Mucosa of rectum (tissue), 2 donors: ENCODE data around the gene LSM10.

Experiments
- H3K27ac ChIP-seq, 2 donors: one replicate each; pipeline ENCODE4 v1.7.0; 2013; ENCODE audit warnings: inconsistent platforms in 2 of 2, low read depth in 2 of 2, low read length in 2 of 2
- H3K27me3 ChIP-seq, 2 donors: one replicate each; pipeline ENCODE4 v1.7.0; 2013; ENCODE audit warnings: low read length in 2 of 2; ENCODE audit not compliant: control insufficient read depth in 2 of 2, insufficient read depth in 2 of 2
- H3K36me3 ChIP-seq, 2 donors: one replicate each; pipeline ENCODE4 v1.7.0; 2013; ENCODE audit warnings: low read length in 2 of 2; ENCODE audit not compliant: control insufficient read depth in 2 of 2, insufficient read depth in 2 of 2
- H3K4me1 ChIP-seq, 2 donors: one replicate each; pipeline ENCODE4 v1.7.0; 2013; ENCODE audit warnings: low read length in 2 of 2, mild to moderate bottlenecking in 1 of 2; ENCODE audit not compliant: control insufficient read depth in 2 of 2, insufficient read depth in 2 of 2
- H3K4me3 ChIP-seq, 2 donors: one replicate each; pipeline ENCODE4 v1.7.0; 2013; ENCODE audit warnings: low read length in 2 of 2
- H3K9ac ChIP-seq, 2 donors: one replicate each; pipeline ENCODE4 v1.7.0; 2013; ENCODE audit warnings: low read length in 2 of 2, low read depth in 1 of 2, mild to moderate bottlenecking in 1 of 2
- H3K9me3 ChIP-seq, 2 donors: one replicate each; pipeline ENCODE4 v1.7.0; 2013; ENCODE audit warnings: low read length in 2 of 2; ENCODE audit not compliant: control insufficient read depth in 2 of 2
- donor health status: healthy.
- donor health status: Normal muscosa, but diverticular disease.

The LSM10 gene

DNA sequence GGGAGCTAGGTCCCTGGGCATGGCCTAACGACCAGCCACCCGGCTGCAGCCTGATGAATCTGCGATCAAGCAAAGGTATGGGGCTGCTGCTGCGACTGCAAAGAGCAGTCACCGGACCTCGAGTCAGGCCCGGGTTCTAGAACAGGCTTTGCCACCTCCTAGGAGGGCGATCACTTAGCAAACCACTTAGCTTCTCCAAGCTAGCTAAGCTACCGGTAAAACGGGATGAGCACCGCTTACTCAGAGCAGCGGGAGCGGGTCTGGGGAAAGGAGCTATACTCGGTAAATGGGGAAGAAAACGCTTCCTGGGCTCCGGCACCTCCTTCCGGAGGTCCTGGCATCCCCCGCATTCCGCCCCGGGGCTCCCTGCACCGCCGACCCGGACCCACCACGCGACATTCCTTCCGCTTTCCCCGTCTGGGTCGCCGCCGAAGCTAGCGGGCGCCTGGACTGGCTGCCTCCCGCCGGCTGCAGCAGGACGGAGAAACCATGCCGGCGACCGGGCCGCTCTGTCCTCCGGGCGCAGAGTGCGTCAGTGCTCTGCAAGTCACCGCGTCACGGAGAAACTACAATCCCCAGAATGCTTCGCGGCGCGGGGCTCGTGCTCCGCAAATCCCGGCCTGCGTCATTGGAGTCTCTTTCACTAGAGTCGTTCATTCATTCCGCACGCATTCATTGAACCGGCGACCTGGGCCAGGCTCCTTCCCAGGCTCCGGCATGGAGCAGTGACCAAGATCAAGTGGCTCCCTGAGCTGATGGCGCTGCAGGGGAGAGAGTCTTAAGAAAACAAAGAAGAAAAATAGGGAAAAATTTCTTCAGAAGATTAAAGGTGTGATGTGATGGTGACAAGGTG is at the start of gene LSM10:
Gene LSM10 (minus strand): TSS at position 531 of the 853 bp plus-strand sequence. CDS start 3,779 bp downstream, outside the sequence.
- Histone ChIP-seq H3K9ac (peak within 1 kb of the TSS; percentile 87 to 96), H3K27ac (peak within 1 kb of the TSS; percentile 73 to 87), H3K27me3 (no peaks in the 10 kb centered on the region), H3K36me3 (peaks cover 7 to 13% of the 10 kb centered on the region in 2 donors), H3K4me3 (peak within 1 kb of the TSS; percentile 81 to 96), H3K4me1 (peaks cover 8 to 9% of the 10 kb centered on the region in 2 donors), H3K9me3 (no peaks in the 10 kb centered on the region)

DNA sequence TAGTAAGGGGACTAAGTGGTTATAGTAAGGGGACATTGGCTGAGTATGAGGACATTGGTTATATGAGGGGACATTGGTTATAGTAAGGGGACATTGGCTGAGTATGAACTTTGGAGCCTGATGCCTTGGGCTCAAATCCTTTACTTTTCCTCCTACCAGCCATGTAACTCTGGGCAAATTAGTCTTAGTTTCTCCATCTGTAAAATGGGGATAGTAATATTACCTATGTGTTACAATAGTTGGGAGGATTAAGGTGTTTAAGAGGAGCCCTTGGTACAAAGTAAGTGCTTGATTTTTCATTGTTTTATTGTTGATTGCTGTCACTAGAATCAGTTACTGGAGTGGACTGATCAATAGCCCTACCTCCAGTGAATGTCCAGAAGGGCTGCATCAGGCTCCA is 49.7 kb upstream of the LSM10 start:
- Histone ChIP-seq H3K4me1 (peaks cover 7 to 8% of the 10 kb centered on the region in 2 donors), H3K36me3 (no peaks in the 10 kb centered on the region), H3K4me3 (no peak overlapping the region), H3K9me3 (no peaks in the 10 kb centered on the region), H3K9ac (no peak overlapping the region), H3K27me3 (no peaks in the 10 kb centered on the region), H3K27ac (no peak overlapping the region)

DNA sequence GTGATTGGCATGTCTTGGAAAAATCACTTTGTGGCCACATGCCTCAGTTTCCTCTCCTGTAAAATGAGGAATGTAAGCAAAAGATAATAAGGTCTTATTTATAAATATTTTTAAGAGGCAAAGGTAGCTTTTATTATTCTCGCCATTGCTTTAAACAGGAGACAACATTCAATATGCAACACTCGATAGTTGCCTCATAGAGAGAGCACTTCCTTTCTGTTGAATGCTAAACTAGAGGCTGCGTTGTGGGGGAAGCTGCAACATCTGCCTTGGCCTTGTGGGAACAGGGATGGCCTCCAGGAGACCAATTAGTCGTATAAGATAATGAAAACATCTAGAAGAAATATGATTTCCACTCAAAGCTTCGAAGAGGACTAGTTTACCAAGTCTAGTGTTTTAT is 49.0 kb upstream of the LSM10 start:
- H3K4me3 ChIP-seq: no peak overlapping the region
- H3K36me3 ChIP-seq: no peaks in the 10 kb centered on the region
- H3K9me3 ChIP-seq: no peaks in the 10 kb centered on the region
- no peak overlapping the region for H3K9ac ChIP-seq
- H3K27ac ChIP-seq: no peak overlapping the region
- peaks cover 7 to 8% of the 10 kb centered on the region in 2 donors for H3K4me1 ChIP-seq
- no peaks in the 10 kb centered on the region for H3K27me3 ChIP-seq

DNA sequence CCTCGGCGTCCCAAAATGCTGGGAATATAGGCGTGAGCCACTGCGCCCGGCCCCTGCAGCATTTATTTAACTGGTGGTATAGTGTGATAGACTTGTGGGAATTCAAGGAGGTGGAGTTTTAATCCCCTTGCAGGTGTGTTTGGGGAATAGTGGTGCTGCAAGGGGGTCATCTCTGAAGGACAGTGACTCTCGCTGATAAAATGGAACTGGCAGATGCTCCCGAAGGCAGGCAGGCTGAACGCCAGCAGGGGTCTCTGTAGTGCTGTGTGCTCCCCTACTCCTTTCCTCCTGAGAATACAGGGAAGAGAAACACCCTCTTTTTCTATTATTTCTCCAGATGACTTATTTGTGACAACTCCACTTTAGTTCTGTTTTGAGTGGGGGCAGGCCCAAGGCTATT is 48.6 kb upstream of the LSM10 start:
- H3K27me3 ChIP-seq: no peaks in the 10 kb centered on the region
- H3K36me3 ChIP-seq: no peaks in the 10 kb centered on the region
- H3K9ac ChIP-seq: no peak overlapping the region
- H3K9me3 ChIP-seq: no peaks in the 10 kb centered on the region
- no peak overlapping the region for H3K27ac ChIP-seq
- H3K4me3 ChIP-seq: no peak overlapping the region
- peaks cover 7 to 8% of the 10 kb centered on the region in 2 donors for H3K4me1 ChIP-seq

DNA sequence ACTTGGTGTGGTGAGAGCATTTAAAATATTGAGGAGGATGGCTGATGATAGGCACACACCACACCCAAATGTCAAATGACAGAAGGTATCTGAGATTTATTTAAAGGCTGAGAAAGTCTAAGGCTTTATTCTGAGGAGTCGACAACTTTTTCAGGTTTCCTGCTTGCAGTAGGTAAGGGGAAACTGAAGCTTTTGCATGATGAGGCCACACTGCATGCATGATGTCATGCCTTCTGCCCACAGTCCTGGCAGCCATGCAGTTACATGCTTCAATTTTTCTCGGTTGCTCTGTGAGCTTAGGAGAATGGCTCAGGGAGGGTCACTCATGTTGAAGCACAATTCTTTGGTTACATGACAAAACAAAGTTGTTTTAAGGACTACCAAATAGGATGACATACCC is 45.6 kb upstream of the LSM10 start:
- Histone ChIP-seq H3K4me1 (no peaks in the 10 kb centered on the region), H3K27ac (no peak overlapping the region), H3K36me3 (no peaks in the 10 kb centered on the region), H3K9me3 (no peaks in the 10 kb centered on the region), H3K9ac (no peak overlapping the region), H3K27me3 (no peaks in the 10 kb centered on the region), H3K4me3 (no peak overlapping the region)

DNA sequence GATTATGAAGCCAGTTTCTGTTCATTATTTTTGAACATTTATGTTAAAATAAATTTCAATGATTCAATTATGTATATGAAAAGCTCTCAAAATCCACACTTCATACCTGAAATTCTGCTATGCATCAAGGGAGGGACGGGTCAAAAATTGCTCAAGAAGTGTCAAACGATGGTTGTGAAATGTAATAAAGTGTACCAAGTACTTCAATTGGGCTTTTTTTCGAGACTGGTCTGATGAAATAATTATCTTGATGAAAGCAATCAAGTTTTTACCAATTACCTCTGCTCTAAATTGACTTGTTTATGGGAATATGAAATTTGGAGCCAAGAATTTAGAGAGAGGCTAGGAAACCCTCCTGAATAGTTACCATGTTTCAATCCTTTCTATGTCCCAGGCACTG is 44.6 kb upstream of the LSM10 start:
- H3K27me3 ChIP-seq: no peaks in the 10 kb centered on the region
- H3K9ac ChIP-seq: no peak overlapping the region
- H3K27ac ChIP-seq: no peak overlapping the region
- no peaks in the 10 kb centered on the region for H3K36me3 ChIP-seq
- no peaks in the 10 kb centered on the region for H3K9me3 ChIP-seq
- no peak overlapping the region for H3K4me3 ChIP-seq
- H3K4me1 ChIP-seq: no peaks in the 10 kb centered on the region

DNA sequence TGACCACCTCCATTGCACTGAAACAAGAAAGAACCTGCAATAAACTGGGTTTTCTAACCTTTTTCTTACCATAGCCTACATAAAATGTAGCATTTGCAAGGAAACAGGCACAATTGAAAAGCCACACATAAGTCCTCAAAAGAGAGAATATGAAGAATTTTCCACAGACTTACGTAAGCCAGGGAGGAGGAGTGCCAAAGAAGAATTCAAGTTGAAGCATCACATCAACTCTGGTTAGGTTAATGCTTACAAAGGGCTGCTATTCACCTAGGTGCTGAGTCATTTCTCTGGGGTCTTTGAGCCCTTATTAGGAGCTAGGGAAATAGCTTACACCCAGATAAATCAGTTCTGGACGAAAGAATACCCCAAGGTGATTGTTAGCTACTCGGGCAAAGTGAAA is 42.9 kb upstream of the LSM10 start:
- Histone ChIP-seq H3K4me3 (no peak overlapping the region), H3K9ac (no peak overlapping the region), H3K27me3 (no peaks in the 10 kb centered on the region), H3K4me1 (no peaks in the 10 kb centered on the region), H3K36me3 (no peaks in the 10 kb centered on the region), H3K27ac (no peak overlapping the region), H3K9me3 (no peaks in the 10 kb centered on the region)

DNA sequence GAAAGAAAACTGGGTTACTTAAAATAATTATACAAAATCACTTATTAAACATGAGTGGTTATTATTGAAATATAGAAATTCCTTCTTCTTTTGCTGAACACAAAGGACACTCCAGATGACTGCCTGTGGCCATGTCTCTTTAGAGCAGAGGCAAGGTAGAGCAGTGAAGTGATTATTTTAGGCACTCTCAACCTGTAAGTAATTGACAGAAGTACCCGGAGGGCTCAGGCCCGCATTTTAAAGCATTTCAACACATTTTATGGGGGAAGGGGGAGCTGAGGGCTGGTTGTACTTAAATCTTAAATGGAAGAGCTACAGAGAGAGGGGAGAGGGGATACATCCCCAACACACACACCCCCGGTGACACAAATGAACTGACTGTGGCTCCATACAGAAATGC is 42.3 kb upstream of the LSM10 start:
- H3K27me3 ChIP-seq: no peaks in the 10 kb centered on the region
- no peak overlapping the region for H3K9ac ChIP-seq
- H3K4me1 ChIP-seq: no peaks in the 10 kb centered on the region
- H3K27ac ChIP-seq: no peak overlapping the region
- no peak overlapping the region for H3K4me3 ChIP-seq
- H3K36me3 ChIP-seq: no peaks in the 10 kb centered on the region
- no peaks in the 10 kb centered on the region for H3K9me3 ChIP-seq

DNA sequence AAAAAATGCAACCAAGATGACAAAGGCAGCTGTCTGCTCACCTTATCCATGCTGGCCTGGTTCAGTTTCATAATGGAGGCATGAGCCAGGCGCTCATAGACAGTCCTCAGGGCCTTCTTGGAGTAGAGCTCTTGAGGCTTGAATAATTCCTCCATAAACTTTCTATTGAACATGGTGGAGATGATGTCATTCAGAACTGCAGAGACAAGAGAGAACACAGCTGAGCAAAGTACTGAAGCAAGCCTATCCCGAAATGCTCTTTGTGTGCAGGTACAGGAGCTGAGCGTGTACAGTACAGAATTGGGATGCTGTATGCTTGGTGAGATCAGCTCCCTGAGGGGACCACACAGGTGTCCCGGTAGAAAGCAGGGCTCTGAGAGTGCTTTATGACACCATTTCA is 41.0 kb upstream of the LSM10 start:
- no peak overlapping the region for H3K27ac ChIP-seq
- H3K4me3 ChIP-seq: no peak overlapping the region
- H3K27me3 ChIP-seq: no peaks in the 10 kb centered on the region
- H3K36me3 ChIP-seq: no peaks in the 10 kb centered on the region
- H3K4me1 ChIP-seq: no peaks in the 10 kb centered on the region
- no peak overlapping the region for H3K9ac ChIP-seq
- H3K9me3 ChIP-seq: no peaks in the 10 kb centered on the region

DNA sequence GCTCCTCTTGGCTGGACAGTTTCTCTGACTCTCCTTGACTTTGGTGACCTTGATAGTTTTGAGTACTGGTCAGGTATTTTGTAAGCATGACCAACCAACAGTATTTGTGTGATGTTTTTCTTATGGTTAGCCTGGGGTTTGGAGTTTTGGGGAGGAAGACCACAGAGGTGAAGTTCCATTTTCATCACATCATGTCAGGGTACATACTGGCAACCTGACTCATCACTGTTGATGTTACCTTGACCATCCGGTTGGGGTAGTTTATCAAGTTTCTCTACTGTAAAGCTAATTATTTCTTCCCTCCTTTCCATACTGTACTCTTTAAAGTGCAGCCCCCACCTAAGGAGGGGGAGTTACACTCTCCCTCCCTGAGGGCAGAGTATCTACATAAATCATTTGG is 39.1 kb upstream of the LSM10 start:
- Histone ChIP-seq H3K4me3 (no peak overlapping the region), H3K36me3 (peaks cover 0 to 3% of the 10 kb centered on the region in 2 donors), H3K9ac (no peak overlapping the region), H3K9me3 (no peaks in the 10 kb centered on the region), H3K4me1 (no peaks in the 10 kb centered on the region), H3K27ac (no peak overlapping the region), H3K27me3 (no peaks in the 10 kb centered on the region)
